K562 (cell line): ENCODE measurements around the gene ELAC2. TPM values are rescaled to one million over a fixed set of nuclear protein-coding genes. Genes with fewer than 3 reads are reported as not detected.

Experiments used
- ATAC-seq: fragments of 200-7000 bp; cut with Tn5 transposase; 3 replicates; pipeline ENCODE4 v1.9.1; 2020; ENCODE audit warnings: moderate library complexity
- BruUV-seq: library from RNA; stranded (reverse); fragments of 400-500 nt; replicated peaks from 2 replicates; lab custom pipeline; 2021; lab: Mats Ljungman, UMichigan
- CTCF ChIA-PET: fragments of 300-600 bp; formaldehyde crosslinking; extraction: SDS; loops from one replicate; lab custom pipeline; 2021; ENCODE audit warnings: low intra/inter-chr PET ratio; lab: Yijun Ruan, JAX
- POLR2A ChIA-PET: fragments of 300-600, 350-650 bp; sonication (Branson Sonifier 250); formaldehyde crosslinking; extraction: SDS; loops from one replicate; lab custom pipeline; 2021; ENCODE audit warnings: antibody characterized with exemption, inconsistent platforms; lab: Yijun Ruan, JAX
- DNase-seq, 4 experiments: peaks; one replicate each; pipeline versions ENCODE4 v3.0.0 to v3.0.0-alpha.2; 2011 to 2018; ENCODE audit warnings: low spot score in 3 of 4, mixed read lengths in 3 of 4; ENCODE audit errors: extremely low read depth in 1 of 4
- FAIRE-seq: peaks from 2 replicates; lab custom pipeline; 2011; peaks lifted over from hg19 to GRCh38; lab: Jason Lieb, UNC
- H2AFZ ChIP-seq: 2 replicates; pipeline ENCODE4 v1.6.0; 2011; ENCODE audit warnings: low read depth, low read length, control low read depth, inconsistent platforms
- H3K27ac ChIP-seq: fragments of 200-600 bp; 3 replicates; pipeline ENCODE4 v1.8.0; 2011; ENCODE audit warnings: low read depth, mild to moderate bottlenecking, control low read depth, inconsistent platforms, low read length, moderate library complexity, mixed read lengths; ENCODE audit errors: extremely low read depth
- H3K27me3 ChIP-seq, 2 experiments: fragments of 300-600 bp in 1 of 2; 2 replicates in 1 of 2; 3 replicates in 1 of 2; pipeline versions ENCODE4 v1.6.0 to v1.8.0; 2011; ENCODE audit warnings: inconsistent platforms in 2 of 2, low read length in 2 of 2, mild to moderate bottlenecking in 1 of 2, mixed read lengths in 1 of 2, moderate library complexity in 1 of 2; ENCODE audit not compliant: control insufficient read depth in 2 of 2, insufficient read depth in 2 of 2
- H3K36me3 ChIP-seq: fragments of 300-600 bp; 3 replicates; pipeline ENCODE4 v1.8.0; 2011; ENCODE audit warnings: mild to moderate bottlenecking, low read length, inconsistent platforms; ENCODE audit not compliant: control insufficient read depth, insufficient read depth
- H3K4me1 ChIP-seq, 2 experiments: fragments of 200-600 bp in 1 of 2; replicated peaks in 1 of 2; 2 replicates in 1 of 2; 3 replicates in 1 of 2; pipeline versions ENCODE4 v1.5.1 to v1.8.0; 2011; ENCODE audit warnings: inconsistent platforms in 2 of 2, low read length in 2 of 2, mild to moderate bottlenecking in 1 of 2, mixed read lengths in 1 of 2, moderate library complexity in 1 of 2; ENCODE audit not compliant: control insufficient read depth in 2 of 2, insufficient read depth in 2 of 2
- H3K4me2 ChIP-seq: 2 replicates; pipeline ENCODE4 v1.6.1; 2011; ENCODE audit warnings: low read length, control low read depth, inconsistent platforms, mixed read lengths; ENCODE audit not compliant: insufficient read depth
- H3K4me3 ChIP-seq: fragments of 200-600 bp; sonication (generic), shearing (Covaris generic); 2 replicates; pipeline ENCODE4 v1.5.1; 2016; ENCODE audit warnings: control low read depth, inconsistent platforms
- H3K79me2 ChIP-seq: fragments of 200-600 bp; 3 replicates; pipeline ENCODE4 v1.8.0; 2011; ENCODE audit warnings: low read length, inconsistent platforms; ENCODE audit not compliant: control insufficient read depth, insufficient read depth
- H3K9ac ChIP-seq, 2 experiments: 2 replicates each; pipeline versions ENCODE4 v1.6.0 to v1.6.1; 2011; ENCODE audit warnings: low read depth in 2 of 2, low read length in 2 of 2, control low read depth in 1 of 2, inconsistent platforms in 1 of 2, mild to moderate bottlenecking in 1 of 2, mixed read lengths in 1 of 2; ENCODE audit not compliant: insufficient read depth in 1 of 2
- H3K9me1 ChIP-seq: one replicate; pipeline ENCODE4 v1.6.0; 2011; ENCODE audit warnings: inconsistent platforms, mild to moderate bottlenecking, low read length, moderate library complexity; ENCODE audit not compliant: control insufficient read depth, insufficient read depth
- H3K9me3 ChIP-seq: replicated peaks from 2 replicates; pipeline ENCODE4 v1.5.1; 2011; ENCODE audit warnings: low read depth, low read length, inconsistent platforms; ENCODE audit not compliant: control insufficient read depth, insufficient read depth
- H4K20me1 ChIP-seq: replicated peaks from 2 replicates; pipeline ENCODE4 v1.6.1; 2011; ENCODE audit warnings: low read length, inconsistent platforms, mixed read lengths; ENCODE audit not compliant: control insufficient read depth, insufficient read depth
- ELF4 ChIP-seq: fragments of 450-650 bp; formaldehyde crosslinking; IDR thresholded peaks from 2 replicates; pipeline ENCODE4 v1.4.0; 2022; ENCODE audit warnings: missing genetic modification characterization
- KLF10 ChIP-seq: fragments of 250-450 bp; sonication (Bioruptor Pico); IDR thresholded peaks from 2 replicates; pipeline ENCODE4 v1.6.1; 2021; ENCODE audit warnings: matching md5 sums
- MAFF ChIP-seq: IDR thresholded peaks from 2 replicates; pipeline ENCODE4 v1.6.1; 2012; ENCODE audit warnings: low read length, improper control_type of control experiment
- RHOXF2B ChIP-seq: fragments of 250-450 bp; sonication (Bioruptor Pico); conservative IDR thresholded peaks from 2 replicates; pipeline ENCODE4 v1.5.1; 2021
- SLC30A9 ChIP-seq: fragments of 250-450 bp; sonication (Bioruptor Pico); IDR thresholded peaks from 2 replicates; pipeline ENCODE4 v1.8.0; 2022; ENCODE audit warnings: mild to moderate bottlenecking, moderate library complexity
- SRSF3 ChIP-seq: fragments of 200-400 bp; formaldehyde crosslinking; IDR thresholded peaks from 2 replicates; pipeline ENCODE4 v1.6.1; 2016; ENCODE audit warnings: mild to moderate bottlenecking, low read length, moderate library complexity; ENCODE audit not compliant: insufficient read depth
- VEZF1 ChIP-seq: fragments of 200-800 bp; sonication (Bioruptor generic); IDR thresholded peaks from 2 replicates; pipeline ENCODE4 v1.6.1; 2017; ENCODE audit warnings: missing genetic modification characterization, missing compliant biosample characterization
- ZEB2 ChIP-seq: fragments of 450-650 bp; IDR thresholded peaks from 2 replicates; pipeline ENCODE4 v1.6.1; 2016
- ZNF140 ChIP-seq: fragments of 250-450 bp; sonication (Bioruptor Pico); IDR thresholded peaks from 2 replicates; pipeline ENCODE4 v1.8.0; 2021; ENCODE audit warnings: moderate library complexity, mild to moderate bottlenecking, inconsistent platforms
- ZNF274 ChIP-seq: IDR thresholded peaks from 2 replicates; pipeline ENCODE4 v1.6.1; 2011; ENCODE audit warnings: low read depth, mild to moderate bottlenecking, low read length, moderate library complexity, borderline replicate concordance
- ZNF584 ChIP-seq: fragments of 200-800 bp; sonication (Bioruptor generic); IDR thresholded peaks from 2 replicates; pipeline ENCODE4 v1.6.1; 2016; ENCODE audit warnings: low read depth, mild to moderate bottlenecking, missing genetic modification characterization, missing compliant biosample characterization
- ZNF76 ChIP-seq: fragments of 250-450 bp; sonication (Bioruptor Pico); IDR thresholded peaks from 2 replicates; pipeline ENCODE4 v1.4.0; 2020; ENCODE audit warnings: mild to moderate bottlenecking, moderate library complexity, borderline replicate concordance
- WGBS: fragments of 100-300 bp; shearing (Covaris generic); methylation state at CpG from one replicate; pipeline ENCODE4 v1.1.6; 2016; ENCODE audit warnings: low coverage, mixed read lengths; ENCODE audit not compliant: insufficient coverage; ENCODE audit errors: missing lambda C conversion rate; 5-methylcytosine and 5-hydroxymethylcytosine counted together
- in situ Hi-C: fragments of 300-500 bp; cut with MboI; formaldehyde crosslinking; loops from 4 replicates; pipeline ENCODE4 v1.15.0; 2018; ENCODE audit warnings: inconsistent platforms, mixed read lengths
- intact Hi-C: fragments of 100-400 bp; cut with micrococcal nuclease; formaldehyde crosslinking; loops from 2 replicates; pipeline ENCODE4 v1.14.2; 2022
- polyA plus RNA-seq, 8 experiments: library from polyadenylated mRNA; depleted of rRNA in 4 of 8; stranded (reverse) in 5 of 8; unstranded in 3 of 8; fragments of >200 nt; fragmentation: Nextera tagmentation in 2 of 8; fragmentation: Illumina TruSeq in 1 of 8; extraction: Ambion mirVana in 2 of 8; extraction: Trizol in 1 of 8; gene quantifications; 2 replicates each; pipeline versions ENCODE4 v1.2.1 to v1.2.3, GENCODE V29; 2011 to 2014; ENCODE audit warnings: inconsistent platforms in 1 of 8, missing spikeins in 1 of 8
- total RNA-seq, 7 experiments: library from RNA; depleted of rRNA in 6 of 7; stranded (reverse); fragments of >200 nt in 6 of 7; fragmentation: Illumina TruSeq in 2 of 7; extraction: Trizol in 2 of 7; gene quantifications; 2 replicates each; pipeline versions ENCODE4 v1.2.1 to v1.2.3, GENCODE V29; 2011 to 2021; ENCODE audit warnings: low replicate concordance in 1 of 7

The ELAC2 gene
- total and polyA plus RNA-seq, 9 of the 15 experiments (the other 6 are each of a cell fraction or from before 2014, with no cell fraction given): 4.5 to 129 (median 70.6) TPM

- Histone ChIP-seq H3K4me3 (no peak overlapping the region), H3K27me3 (peaks cover 3 to 28% of the 10 kb centered on the region in 2 experiments; a peak in 3 of 5 replicates), H4K20me1 (no peaks in the 10 kb centered on the region), H3K9me1 (no peaks in the 10 kb centered on the region), H3K36me3 (no peaks in the 10 kb centered on the region), H3K27ac (no peak overlapping the region), H3K79me2 (no peaks in the 10 kb centered on the region), H3K4me2 (no peak overlapping the region), H2AFZ (no peak overlapping the region), H3K4me1 (no peaks in the 10 kb centered on the region)
- CTCF ChIA-PET: no interaction called here
- POLR2A ChIA-PET: no interaction called here
- DNase-seq (no peak), ATAC-seq (no peak)
- 0% methylated on average over 5 of the region's 5 CpGs for WGBS
- intact Hi-C loops: no loop called here
- no TSS peak for BruUV-seq
- TF ChIP-seq ZEB2: no peak
- no peak for TF ChIP-seq ELF4 (CRISPR knock-in tag)
- TF ChIP-seq RHOXF2B (CRISPR knock-in tag): no peak
- TF ChIP-seq SRSF3: no peak
- TF ChIP-seq ZNF76 (CRISPR knock-in tag): no peak
- no peak for TF ChIP-seq ZNF140 (CRISPR knock-in tag)
- no peak for TF ChIP-seq ZNF274
- no peak for TF ChIP-seq ZNF584 (CRISPR knock-in tag)
- TF ChIP-seq VEZF1 (CRISPR knock-in tag): no peak
- no peak for TF ChIP-seq KLF10 (CRISPR knock-in tag)
- TF ChIP-seq SLC30A9 (CRISPR knock-in tag): no peak
- no peak for TF ChIP-seq MAFF
- TF ChIP-seq, all 486 proteins: peak for 0
- no peak overlapping the region for H3K9ac ChIP-seq
- no peaks in the 10 kb centered on the region for H3K9me3 ChIP-seq
- no peak for FAIRE-seq
- in situ Hi-C loops: no loop called here
These were observed 62.3 kb downstream of the ELAC2 start for GRCh38 chr17:12955521-12955920.
